DMS53 (cell line): ENCODE results near the gene SESN3.
"Not testable (repeated sequence)": the region's sequence is repeated elsewhere in the genome, so short reads cannot be mapped to it uniquely, and the experiment has no call there.

Source experiments
- DNase-seq: peaks from one replicate; lab custom pipeline; 2025; lab: John Stamatoyannopoulos, UW

Gene SESN3

DNA sequence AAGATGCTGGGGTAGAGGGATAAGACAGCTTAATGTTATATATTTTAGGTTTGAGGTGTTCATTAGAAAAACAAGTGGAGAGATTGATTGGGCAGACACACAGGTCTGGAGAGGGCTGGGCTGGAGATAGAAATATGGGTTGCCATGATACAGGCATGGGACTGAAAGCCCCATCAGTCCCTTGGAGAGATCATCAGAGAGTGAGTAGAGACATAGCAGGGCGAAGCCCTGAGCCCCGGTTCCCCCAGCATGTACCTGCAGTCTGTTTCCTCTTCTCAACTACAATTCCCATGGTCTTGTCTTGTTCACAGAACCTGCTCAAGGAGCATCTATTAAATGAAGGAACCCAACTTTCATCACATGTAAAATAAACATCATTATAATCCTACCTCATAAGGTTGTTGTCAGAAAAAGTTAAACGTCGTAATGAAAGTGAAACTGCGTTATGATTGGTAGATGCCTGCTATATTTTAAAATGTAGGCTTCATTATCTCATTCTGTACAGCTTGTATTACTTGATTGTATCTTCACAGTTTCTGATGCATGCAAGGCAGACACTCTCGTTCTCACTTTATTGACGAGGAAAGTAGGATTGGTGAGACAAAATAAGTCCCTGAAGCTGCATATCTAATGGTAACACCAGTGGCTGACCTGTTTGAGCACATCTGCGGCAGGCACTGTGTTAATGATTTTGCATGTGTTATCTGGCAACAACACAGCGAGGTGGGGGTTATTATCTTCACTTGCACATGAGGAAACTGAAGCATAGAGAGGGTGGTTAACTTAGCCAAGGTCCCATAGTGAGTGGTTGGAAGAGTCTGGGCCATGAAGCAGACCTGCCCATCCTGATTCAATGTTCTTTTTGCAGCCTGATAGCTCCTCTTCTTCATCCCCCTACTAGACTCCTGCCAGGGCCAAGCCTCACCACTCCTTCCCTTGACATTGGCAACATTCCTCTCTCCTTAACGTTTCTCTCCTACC is 77.8 kb downstream of the SESN3 start:
- no peak for DNase-seq

DNA sequence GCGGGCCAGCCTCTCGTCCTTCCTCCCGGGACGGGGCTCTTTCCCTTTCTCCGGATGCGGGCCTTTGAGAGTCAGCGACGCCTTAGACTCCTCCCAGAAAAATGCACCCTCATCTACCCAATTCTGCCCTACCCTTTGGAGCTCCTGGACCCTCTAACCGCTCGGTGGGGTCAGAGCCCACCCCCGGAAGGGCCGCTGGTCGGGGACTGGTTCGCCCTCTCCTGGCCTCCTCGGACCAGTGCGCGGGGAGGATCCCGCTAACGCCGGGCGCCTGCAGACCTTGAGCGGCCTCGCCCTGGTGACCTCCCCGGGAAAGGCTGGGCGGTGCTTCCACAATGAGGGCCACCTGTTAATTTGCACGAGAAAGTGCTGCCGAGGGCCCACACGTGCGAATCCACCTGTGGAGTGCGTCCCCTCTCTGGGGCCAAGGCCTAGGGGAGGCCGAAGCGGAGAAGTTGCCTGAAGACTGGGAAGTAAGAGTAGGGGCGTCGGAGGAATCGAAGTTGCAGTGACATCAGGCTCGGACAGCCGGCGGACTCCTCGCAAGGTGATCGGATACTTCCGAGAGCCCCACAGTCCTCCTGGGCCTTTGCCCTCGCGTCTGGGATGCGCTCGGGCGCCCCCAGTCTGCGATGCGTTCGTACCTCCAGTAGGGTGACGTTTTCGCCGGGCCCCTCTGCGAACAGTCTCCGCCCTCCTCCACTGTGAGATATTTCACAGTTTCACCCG is 79.9 kb downstream of the SESN3 start:
- DNase-seq: peak; percentile 99

DNA sequence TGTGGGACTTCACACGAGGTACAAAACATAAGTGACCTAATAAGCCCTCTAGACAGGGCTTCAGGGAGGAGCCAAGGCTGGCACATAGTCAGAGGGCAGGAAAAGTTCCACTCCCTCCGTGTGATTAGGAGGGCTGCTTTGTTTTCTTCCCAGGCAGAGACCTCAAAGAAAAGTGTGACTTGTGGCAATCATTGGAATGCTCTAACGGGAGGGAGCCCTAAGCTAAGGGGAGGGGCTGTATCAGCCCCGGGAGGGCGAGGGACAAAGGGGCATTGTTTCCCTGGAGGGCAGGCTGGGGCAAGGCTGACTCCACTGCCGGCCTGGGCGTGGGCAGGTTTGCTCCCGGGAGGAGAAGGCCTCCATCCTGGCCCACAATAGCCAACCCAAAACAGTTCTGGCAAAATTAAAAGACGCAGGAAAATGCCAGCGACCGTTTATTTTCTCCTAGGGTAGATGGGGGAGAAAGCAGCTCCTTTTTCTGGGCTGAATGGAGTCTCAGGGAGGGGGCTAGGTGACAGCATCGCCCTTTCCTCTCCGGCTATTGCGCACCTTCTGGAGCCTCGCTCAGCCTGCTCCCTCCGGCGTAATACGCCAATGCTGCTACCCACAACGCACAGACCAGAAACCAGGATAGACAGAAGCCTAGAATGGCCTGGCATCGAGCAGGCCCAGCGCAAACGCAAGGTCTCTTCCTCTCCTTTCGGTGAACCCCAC is 81.2 kb downstream of the SESN3 start:
- no peak for DNase-seq

DNA sequence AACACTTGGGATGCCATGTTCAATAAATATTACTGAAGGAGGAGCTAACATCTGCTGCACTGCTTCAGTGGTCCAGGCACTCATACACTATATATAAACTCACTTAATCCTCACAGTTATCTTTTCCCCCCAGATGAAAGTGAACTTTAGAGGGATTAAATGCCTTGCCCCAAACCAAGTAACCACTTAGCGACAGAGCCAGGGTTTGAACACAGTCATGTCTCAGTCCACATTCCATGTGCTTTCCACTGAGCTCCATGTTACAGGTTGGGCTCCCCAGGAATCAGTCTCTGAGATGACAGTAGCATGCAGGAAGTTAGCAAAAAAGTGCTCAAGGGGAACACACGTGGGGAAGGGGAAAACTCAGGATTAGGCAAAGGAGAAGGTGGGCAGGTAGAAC is 82.1 kb downstream of the SESN3 start:
- no peak for DNase-seq

DNA sequence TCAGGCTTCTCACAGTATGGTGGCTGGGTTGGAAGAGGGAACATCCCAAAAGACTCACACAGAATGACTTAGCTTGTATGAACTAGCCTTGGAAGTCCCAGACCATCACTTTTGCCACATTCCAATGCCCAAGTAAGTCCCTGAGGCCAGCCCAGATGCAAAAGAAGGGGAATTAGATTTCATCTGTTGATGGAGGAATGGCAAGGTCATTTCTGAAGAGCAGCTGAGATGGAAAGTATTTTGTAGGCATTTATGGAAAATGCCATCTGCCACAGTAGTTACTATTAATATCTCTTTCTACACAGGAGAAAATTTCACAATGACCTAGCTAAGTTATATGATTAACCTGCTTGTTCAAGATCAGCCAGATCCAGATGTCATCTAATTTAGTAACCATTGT is 82.6 kb downstream of the SESN3 start:
- DNase-seq: no peak

DNA sequence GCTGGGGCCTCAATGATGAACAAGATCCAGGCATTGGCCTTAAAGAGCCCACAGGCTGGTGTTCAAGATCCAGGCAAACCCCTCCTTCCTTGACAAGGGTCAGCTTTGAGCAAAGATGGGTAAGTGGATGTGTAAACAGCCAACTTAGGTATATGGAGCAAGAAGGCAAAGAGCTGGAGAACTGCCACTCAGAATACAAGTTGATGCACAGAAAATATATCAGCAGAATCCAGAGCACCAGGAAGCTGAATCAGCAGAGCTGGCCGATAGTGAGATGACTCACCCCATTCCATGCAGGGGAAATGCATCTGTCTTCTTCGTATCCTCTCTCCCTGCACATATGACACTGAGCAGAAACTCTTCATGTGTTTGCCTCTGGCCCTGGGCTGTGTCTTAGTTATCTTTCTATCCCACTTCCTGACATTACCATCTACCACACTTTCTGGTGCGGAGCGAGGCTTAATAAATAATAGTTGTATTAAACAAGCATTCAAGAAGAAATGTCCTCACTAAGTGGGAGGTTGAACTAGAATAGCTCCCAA is 83.6 kb downstream of the SESN3 start:
- peak; percentile 84 for DNase-seq

DNA sequence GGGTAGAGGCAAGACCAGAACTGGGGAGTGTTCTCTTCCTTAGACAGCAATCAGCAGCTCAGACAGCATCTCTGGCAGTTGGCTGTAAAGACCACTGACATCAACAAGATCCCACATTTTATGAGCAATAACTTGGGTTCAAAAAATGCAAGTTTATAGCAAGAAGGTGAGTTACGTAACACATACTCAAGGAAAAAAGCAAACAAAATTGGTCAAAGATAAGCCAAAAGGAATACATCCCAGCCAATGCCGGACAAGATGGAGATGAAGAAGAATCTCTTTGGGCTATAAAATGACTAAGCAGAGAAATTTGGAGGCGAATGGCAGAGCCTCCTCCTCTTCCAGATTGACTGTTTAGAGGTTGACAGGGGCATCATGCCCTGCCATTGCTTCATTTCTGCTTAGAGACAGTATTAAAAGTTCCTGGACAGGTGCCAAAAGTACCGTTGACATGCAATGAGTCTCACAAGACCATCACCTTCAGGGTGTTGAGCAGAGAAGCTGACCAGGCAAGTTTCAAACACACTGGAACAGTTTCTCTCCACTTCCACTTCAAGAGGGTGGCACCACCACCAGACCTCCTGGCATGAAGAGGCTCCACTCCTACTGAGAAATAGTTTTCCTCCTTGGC is 85.5 kb downstream of the SESN3 start:
- peak; percentile 18 for DNase-seq

DNA sequence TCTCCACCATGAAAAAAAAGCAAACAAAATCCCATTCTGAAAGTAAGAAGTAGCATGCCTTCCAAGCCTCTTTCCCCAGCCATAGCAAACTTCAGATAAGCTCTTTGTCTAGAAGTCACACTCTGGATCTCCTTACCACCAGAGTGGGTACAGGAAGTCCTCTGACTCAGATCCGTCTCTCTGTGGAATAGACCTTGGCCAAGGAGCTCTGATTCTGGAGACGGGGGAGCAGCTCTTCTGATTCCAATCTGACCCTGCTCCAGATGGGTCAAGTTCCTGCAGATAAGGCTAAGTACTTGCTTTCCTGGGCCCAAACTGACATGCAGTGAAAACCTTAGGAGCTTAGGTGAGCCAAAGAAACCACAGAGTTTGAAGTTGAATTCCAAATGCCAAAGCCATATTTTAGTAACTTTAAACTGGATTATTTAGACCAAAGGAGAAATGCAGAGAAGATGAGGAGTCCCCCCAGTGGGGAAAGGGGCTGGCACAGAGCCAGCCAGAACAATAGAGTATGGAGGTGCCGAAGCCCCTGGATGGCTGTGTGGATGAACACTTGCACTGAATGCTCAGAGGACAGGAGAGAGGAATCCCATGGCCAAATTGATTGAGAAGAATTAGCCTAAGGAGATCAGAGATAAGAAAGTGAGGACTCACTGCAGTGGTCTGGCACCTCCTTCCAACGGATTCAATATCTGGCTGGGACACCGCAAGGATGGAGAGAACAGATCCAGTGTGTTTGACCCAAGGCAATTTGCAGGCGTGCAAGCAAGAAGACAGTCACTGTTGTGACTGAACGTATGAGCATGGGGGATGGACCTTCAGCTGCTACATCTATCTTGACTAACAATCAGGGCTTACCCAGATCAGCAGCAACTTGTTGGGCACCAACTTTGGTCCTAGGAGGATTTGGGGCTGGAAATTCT is 86.4 kb downstream of the SESN3 start:
- no peak for DNase-seq

DNA sequence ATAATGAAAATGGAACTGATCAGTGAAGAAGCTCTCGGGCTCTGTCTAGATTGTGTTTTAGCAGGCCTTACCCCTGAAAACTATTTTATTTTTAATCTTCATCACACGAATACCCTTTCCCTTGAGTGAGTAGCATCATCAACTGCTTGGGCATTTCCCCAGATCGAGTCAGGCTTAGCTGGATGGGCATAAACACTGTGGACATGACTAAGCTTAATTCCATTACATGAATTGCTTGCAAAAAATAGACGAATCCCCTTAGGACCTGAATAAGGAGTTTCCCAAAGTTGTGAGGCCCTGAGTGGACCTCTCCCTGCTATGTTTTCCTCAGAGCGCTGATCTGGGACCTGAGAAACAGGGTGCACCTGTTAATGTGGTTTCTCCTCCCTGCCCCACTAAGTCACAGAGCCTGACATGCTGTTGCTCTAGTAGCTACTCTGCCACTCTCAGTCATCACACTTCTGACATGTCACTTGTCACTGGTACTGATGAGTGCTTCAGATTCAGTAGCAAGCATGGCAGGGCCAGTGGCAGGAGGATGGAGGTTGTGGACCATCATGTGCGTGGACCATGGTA is 87.8 kb downstream of the SESN3 start:
- DNase-seq: no peak

DNA sequence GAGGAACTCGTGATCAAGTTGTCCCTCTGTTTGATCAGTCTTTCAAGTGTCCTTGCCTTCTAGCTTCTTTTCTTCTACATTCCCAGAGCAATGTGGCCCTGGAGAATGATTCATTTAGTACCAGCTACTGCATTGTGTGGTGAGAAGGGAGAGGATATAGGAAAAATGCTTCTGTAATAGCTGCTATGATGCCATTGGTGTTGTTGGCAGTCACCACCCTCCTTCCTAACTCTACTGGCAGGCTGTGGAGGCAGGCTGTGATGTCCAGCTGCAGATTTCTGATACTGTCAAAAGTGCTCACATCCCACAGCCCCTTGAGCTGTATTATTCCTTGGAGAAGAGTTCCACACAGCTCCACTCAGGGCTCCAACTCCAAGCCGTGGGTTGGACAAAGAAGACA is 88.6 kb downstream of the SESN3 start:
- no peak for DNase-seq

DNA sequence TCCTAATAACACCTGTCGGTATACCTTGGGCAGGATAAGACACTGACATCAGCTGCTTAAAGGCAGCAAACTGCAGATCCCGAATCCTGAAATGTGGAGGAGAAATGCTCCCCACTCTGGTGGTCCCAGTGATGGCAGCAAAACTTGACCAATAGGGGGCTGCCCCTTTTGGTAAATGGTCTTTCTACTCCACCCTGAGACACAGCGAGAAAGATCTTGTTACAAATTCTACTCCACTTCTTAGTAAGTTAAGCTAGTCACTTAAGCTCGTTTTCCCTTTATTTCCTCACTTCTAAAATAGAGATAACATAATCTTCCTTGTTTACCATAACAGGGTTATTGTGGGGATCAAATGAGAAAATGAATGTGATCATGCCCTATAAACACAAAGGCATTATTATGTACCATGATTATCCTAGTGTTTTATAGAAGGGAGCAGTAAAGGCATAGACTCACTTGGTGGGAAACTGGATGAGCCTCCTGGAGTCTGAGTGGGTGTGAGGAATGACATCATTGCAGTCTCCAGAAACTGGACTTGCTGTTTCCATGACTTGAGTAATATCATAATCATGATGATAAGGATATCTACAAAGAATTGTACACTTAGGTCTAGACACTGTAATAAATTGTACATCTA is 90.5 kb downstream of the SESN3 start:
- DNase-seq: no peak

DNA sequence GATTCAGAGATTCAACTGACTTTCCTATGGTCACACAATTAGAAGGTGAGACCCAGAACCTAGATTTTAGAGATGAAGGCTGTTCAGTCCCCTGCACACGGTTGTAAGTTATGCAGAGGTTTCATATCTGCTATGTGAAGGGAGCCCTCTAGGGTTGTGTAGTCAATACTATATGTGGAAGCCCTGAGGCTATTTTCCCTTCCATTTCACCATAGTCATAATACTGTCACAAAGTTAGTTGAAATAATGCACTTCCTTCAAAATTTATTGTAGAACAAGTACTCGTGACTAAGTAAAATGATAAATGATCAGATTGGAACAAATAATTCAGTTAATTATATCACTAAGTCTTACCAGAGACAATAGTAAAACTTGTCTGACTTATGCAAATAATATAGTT is 92.6 kb downstream of the SESN3 start:
- peak; percentile 24 for DNase-seq

DNA sequence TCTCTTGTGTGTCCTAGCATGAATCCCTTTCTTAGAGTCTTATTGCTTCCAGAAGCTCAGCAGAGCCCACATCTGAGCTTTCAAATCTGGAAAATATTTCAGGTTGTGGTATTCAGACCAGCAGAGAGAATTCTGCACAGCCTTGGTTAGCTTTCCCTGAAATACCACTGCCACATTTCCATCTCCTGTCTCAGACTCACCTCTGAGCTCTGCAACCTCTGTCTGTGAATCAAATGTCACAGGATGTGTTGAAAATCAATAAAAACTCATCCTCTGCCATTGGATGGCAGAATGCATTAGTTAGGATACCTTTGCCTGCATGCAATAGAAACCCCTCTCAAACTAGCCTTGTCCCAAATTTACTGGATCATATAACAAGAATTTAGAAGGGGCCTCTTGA is 93.7 kb downstream of the SESN3 start:
- no peak for DNase-seq

DNA sequence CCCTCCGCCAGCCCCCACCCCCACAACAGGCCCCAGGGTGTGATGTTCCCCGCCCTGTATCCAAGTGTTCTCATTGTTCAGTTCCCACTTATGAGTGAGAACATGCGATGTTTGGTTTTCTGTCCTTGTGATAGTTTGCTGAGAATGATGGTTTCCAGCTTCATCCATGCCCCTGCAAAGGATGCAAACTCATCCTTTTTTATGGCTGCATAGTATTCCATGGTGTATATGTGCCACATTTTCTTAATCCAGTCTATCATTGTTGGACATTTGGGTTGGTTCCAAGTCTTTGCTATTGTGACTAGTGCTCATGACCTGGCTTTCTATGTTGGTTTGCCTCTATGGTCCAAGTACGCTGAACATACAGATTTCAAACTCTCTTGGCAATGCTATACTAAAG is 94.3 kb downstream of the SESN3 start:
- DNase-seq: not testable (repeated sequence)

DNA sequence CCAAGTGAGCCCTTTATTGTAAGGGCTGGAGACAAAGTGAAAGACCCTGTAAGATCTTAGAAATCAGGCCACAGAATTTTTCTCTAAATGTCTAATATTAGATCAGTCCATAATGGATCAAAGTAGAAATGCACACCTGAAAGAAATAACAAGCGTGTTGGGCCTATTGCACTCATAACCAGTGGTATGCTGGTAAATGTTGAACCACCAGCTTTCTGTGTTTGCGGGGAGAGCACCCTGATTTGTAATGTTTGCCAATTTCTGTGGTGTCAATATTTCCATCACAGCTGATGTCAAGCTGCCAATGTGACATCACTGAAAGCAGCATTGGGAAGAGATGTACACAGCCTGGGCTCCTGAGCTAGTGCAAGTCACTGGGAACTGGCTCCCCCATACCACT is 95.1 kb downstream of the SESN3 start:
- DNase-seq: no peak

DNA sequence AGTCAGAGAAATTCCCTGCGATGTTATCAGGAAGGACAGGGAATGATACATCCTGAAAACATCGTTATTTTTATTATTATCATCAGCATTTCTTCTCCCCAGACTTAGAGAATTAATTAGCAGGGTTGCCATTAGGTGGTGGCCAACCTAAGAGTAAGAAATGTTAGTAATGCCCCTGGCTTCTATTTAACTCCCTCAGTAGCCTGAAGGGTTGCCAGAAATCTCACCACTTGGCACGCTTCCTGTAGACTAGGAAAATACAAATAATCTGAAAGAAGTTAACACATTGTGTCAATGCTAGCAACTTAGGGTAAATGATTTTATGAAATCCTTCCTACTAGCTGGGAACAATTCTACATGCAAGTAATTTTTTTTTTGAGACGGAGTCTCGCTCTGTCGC is 95.8 kb downstream of the SESN3 start:
- no peak for DNase-seq

DNA sequence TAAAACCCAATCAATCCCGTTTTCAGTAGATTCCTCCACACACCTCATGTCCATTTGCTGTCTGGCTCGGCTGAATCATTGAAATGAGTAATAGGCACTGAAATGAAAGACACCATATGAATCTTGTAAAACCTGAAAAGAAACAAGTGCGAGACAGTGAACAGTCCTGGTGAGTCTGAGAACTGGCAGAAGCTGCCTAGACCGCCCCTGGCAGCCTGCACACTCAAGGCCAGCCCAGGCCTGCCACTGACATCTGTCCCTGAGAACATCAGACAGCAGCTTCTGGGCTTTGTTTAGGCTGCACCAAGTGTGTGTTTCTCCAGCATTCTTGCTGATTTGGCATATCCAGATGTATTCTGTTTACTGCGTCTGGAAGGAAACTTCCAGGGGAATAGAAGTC is 96.5 kb downstream of the SESN3 start:
- DNase-seq: no peak

DNA sequence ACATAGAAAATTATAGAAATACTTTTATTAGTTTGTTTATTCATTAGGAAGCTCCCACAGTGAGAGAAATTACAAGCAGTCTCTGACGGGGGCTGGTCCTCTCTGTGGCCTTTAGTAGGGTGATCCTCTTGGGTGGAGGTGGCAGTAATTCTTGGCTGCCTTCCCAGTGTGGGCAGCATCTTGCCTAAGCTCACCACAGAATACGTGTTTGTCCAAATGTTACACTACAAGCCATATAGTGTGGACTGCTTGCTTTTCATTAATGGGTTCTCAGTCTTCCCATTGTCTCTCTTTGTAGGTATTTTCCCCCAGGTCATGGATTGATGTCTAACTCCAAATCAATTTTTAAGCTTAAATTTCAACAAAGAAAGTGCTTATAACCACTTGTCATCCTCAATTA is 98.0 kb downstream of the SESN3 start:
- no peak for DNase-seq

DNA sequence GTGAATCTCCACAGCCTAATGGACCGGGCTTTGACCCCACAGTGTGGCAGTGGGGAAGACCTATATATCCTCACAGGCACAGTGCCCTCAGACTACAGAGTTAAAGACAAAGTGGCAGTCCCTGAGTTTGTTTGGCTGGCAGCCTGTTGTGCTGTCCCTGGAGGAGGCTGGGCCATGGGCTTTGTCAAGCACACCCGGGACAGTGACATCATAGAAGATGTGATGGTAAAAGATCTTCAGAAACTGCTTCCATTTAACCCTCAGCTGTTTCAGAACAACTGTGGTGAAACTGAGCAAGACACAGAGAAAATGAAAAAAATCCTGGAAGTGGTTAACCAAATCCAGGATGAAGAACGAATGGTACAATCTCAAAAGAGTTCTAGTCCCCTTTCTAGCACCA is 102.4 kb downstream of the SESN3 start:
- DNase-seq: no peak

DNA sequence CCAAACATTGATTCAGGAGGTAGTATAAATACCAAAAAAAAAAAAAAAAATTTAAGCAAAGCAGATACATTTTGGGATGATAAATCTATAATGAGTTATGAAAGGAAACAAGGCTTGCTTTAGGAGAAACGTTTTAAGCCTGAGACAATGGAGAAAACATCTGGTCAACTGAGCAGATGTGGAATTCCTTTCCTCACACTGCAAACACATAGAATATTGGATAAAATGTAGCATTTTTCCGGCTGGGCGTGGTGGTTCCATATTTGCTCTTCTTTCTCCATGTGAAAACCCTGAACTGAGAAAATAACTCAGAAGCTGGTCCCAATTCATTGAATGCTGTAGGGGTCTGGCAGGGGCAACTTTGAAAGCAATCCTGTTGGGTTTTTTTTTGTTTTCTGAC is 107.4 kb downstream of the SESN3 start:
- no peak for DNase-seq
